ENCODE results near the gene SLC27A5.
"Not testable (repeated sequence)": the region's sequence is repeated elsewhere in the genome, so short reads cannot be mapped to it uniquely, and the experiment has no call there.

SLC27A5 gene

DNA sequence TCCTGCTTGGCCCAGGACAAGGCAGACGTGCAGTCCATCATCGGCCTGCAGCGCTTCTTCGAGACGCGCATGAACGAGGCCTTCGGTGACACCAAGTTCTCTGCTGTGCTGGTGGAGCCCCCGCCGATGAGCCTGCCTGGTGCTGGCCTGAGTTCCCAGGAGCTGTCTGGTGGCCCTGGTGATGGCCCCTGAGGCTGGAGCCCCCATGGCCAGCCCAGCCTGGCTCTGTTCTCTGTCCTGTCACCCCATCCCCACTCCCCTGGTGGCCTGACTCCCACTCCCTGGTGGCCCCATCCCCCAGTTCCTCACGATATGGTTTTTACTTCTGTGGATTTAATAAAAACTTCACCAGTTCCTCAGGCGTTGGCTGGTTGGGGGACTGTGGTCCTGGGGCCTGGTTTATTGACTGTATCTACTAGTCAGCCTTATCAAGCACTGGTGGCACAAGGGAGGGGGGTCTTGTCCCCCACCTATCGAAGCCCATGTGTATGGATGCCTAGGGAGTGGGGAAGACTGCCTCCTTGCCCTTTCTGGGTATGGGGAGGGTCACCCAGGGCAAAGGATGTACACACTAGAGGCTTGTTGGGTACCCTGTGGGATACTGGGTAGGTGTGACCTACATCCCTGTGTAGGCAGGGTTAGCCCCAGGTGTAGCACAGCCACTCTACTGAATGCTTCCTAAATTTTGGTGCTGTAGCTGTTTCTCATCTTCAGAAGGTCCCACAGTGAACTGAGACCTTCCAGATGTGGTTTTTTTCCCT lies 38.8 kb upstream of the SLC27A5 start:
- no peak for DNase-seq (ENCODE audit: low spot score)

GRCh38 chr19:58549664-58550361 lies 38.0 kb upstream of the SLC27A5 start:
- DNase-seq (ENCODE audit: low spot score), result no peak

DNA sequence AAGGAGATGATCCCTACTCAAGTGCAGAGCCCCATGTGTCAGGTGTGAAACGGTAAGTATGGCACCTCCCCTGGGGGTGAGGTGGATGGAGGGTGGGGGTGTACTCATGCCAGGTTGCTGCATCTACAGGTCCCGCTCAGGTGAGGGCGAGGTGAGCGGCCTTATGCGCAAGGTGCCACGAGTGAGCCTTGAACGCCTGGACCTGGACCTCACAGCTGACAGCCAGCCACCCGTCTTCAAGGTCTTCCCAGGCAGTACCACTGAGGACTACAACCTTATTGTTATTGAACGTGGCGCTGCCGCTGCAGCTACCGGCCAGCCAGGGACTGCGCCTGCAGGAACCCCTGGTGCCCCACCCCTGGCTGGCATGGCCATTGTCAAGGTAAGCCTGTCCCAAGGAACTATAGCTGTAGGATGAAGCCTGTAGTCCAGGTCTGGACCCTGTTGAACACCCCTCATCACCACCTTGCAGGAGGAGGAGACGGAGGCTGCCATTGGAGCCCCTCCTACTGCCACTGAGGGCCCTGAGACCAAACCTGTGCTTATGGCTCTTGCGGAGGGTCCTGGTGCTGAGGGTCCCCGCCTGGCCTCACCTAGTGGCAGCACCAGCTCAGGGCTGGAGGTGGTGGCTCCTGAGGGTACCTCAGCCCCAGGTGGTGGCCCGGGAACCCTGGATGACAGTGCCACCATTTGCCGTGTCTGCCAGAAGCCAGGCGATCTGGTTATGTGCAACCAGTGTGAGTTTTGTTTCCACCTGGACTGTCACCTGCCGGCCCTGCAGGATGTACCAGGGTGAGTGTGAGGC lies 37.3 kb upstream of the SLC27A5 start:
- DNase-seq (ENCODE audit: low spot score), result no peak

- DNase-seq (ENCODE audit: low spot score), result no peak
These were observed 35.8 kb upstream of the SLC27A5 start for GRCh38 chr19:58547323-58548312.

- no peak for DNase-seq (ENCODE audit: low spot score)
These were observed 34.3 kb upstream of the SLC27A5 start for GRCh38 chr19:58546019-58546530.

- DNase-seq (ENCODE audit: low spot score), result no peak
These were observed 33.7 kb upstream of the SLC27A5 start for GRCh38 chr19:58545286-58546018.

DNA sequence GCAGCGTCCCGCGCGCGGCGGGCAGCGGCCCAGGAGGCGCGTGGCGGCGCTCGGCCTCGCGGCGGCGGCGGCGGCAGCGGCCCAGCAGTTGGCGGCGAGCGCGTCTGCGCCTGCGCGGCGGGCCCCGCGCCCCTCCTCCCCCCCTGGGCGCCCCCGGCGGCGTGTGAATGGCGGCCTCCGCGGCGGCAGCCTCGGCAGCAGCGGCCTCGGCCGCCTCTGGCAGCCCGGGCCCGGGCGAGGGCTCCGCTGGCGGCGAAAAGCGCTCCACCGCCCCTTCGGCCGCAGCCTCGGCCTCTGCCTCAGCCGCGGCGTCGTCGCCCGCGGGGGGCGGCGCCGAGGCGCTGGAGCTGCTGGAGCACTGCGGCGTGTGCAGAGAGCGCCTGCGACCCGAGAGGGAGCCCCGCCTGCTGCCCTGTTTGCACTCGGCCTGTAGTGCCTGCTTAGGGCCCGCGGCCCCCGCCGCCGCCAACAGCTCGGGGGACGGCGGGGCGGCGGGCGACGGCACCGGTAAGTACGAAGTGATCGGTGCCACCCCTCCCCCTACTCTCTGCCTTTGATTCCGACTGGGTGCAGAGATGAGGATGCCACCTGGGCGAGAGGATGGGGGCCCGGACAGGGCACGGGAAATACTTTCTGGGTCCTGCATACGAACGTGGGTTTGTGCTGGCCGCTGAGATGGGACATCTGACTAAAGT lies 32.9 kb upstream of the SLC27A5 start:
- DNase-seq (ENCODE audit: low spot score), result peak; percentile 96

DNA sequence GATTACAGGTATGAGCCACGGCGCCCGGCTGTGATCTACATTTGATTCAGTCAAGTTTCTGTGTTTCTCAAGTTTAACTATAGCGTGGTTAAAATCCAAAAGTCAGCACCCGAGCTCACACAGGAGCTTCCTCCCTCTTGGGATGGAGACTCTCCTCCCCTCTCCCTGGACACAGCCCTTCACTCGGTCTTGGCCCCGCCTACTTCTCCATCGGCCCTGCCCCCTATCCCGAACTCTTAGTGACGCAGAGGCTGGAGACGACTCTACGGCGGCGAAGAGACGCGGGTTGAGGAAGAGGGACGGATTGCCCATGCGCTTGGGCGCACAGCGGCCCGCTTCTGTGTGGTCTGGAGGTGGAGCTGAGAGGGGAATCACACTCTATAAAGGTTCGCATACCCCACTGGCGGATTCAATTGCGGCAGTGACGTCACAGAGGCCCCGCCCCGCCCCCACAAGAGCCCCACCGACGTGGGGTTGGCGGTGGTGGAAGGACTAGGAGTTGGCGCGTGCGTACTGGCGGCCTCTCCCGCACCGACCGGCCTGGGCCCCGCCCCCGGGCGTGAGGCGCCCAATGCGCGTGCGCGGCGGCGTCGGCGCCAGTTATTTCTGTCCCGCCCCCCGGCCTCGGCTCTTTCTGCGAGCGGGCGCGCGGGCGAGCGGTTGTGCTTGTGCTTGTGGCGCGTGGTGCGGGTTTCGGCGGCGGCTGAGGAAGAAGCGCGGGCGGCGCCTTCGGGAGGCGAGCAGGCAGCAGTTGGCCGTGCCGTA lies 32.2 kb upstream of the SLC27A5 start, which contains the start of gene TRIM28:
TSS of gene TRIM28 (plus strand) at position 239 of the 765 bp plus-strand sequence. CDS start 694 bp downstream, outside the sequence.
- peak; percentile 100 for DNase-seq (ENCODE audit: low spot score)

DNA sequence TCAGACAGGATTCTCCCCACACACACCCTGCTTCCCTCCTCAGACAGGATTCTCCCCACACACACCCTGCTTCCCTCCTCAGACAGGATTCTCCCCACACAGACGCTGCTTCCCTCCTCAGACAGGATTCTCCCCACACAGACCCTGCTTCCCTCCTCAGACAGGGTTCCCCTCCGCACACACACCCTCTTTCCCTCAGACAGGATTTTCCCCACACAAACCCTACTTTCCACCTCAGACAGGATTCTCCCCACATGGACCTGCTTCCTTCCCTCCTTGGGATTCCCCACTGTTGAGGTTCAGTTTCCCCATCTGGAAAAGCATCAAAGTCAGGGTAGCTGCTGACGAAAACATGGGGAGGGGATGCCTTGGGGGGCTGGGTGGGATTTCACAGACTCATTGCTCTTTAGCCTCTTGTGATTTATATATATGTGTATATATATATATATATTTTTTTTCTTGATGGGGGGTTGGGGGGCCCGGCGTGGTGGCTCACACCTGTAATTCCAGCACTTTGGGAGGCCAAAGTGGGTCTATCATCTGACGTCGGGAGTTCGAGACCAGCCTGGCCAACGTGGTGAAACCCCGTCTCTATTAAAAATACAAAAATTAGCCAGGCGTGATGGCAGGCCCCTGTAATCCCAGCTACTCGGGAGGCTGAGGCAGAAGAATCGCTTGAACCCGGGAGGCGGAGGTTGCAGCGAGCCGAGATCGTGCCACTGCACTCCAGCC lies 31.0 kb upstream of the SLC27A5 start:
- not testable (repeated sequence) for DNase-seq (ENCODE audit: low spot score)

GRCh38 chr19:58539169-58539559 lies 27.4 kb upstream of the SLC27A5 start:
- not testable (repeated sequence) for DNase-seq (ENCODE audit: low spot score)

DNA sequence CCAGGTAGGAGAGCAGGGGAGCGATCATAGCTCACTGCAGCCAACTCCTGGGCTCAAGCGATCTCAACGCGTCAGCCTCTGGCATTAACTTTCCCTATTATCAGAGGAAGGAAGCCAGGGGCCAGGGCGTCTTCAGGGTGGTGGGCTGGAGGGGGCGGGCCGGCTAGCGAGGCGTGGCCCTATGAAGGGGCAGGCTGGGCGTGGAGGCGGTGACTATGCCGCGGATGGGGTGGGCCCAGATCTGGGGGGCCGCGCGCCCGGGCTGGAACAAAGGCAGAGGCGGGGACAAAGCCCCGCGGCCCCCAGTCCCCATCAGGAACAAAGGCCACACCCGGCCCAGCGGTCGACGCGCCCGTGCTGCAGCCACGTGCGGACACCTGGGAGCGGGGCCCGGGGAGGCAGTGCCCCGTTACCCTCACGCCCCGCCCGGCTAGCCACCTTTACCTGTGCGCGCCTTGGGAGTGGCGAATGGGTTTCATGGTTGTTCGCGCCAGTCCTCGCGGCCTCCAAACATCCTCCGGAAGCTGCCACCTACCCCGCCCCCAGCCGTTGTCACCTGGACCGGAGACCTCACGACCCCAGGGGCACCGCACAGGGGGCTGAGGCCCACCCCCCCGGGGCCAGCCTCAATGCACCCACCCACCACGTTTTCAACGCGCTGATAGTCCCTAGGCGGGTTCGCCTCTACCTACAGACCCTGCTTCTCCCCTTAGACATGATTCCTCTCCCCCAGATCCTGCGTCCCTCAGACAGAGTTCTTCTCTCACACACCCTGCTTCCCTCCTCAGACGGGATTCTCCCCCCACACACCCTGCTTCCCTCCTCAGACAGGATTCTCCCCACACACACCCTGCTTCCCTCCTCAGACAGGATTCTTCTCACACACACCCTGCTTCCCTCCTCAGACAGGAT lies 26.7 kb upstream of the SLC27A5 start:
- no peak for DNase-seq (ENCODE audit: low spot score)

DNA sequence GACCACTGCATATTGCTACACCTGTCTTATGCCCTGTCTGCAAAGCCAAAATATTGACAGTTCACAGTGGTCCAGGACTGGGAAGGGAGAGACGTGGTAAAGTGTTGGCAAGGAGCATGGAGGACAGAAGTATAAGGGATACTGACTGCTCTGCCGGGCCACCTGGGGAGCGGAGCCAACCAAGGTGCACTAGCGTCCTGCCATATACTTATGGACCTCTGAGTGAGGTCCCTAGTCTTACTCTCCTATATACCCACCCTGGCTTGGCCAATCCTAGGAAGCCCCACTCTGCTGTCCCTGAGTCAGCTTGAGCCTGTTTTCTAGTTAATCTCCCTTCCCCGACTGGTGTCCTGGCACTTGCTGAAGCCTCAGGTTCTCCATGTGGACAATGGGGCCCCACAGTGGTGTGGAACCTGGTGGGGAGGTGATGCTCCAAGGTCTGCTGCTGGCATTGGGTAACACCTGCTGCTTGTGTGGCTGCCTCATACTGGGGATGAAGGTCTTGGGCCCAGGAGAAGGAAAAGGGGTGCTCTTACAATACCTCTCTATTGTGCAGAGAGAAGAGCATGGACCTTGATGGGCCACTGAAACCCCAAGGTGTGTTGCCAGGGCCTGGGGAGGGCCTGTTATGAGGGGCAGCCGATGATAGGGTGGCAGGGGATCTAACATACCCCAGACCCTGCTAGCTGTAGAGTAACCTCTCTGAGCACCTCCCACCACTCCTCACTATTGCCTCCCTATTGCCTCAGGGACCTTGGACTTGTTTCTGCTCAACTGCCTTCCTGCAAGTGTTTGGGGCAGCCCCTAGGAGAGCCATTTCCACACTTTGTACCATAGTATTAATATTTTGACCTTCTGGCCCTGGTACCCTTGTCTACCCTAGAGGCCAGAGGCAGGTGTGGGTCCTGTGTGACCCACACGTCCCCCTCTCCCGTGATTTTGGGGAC lies 25.3 kb upstream of the SLC27A5 start:
- DNase-seq (ENCODE audit: low spot score), result no peak

GRCh38 chr19:58535857-58536256 lies 24.1 kb upstream of the SLC27A5 start:
- no peak for DNase-seq (ENCODE audit: low spot score)

DNA sequence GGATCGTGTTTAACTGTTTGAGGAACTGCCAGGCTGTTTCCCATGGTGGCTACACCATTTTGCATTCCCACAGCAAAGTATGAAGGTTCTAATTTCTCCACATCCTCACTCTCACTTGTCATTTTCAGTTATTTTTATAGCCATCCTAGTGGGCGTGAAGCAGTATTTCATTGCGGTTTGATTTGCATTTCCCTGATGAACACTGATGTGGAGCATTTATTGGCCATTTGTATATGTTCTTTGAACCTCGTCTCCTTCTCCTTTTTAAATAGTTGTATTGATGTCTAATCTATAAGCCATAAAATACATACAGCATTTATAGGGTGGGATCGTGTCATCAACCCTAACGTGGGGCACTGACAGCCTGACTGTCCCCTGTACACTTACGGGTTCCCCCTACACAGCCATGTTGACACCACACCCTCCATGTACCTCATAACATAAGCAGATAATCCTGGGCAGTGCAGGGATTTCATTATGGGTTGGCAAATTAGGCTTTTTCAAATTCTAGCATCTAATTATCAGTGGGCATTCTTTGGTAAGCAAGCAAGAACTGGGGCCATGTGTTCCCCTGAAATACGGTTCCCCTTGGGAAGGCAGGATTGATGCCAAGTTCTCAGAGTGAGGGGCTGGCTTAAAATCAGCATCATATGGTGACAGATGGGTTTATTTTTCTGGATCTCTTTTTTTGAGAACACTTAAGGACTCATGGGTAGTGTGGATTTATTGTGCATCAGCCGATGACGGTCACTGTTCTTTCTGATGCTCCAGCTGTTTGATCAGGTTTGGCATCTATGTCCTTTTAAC lies 19.4 kb upstream of the SLC27A5 start:
- no peak for DNase-seq (ENCODE audit: low spot score)

DNA sequence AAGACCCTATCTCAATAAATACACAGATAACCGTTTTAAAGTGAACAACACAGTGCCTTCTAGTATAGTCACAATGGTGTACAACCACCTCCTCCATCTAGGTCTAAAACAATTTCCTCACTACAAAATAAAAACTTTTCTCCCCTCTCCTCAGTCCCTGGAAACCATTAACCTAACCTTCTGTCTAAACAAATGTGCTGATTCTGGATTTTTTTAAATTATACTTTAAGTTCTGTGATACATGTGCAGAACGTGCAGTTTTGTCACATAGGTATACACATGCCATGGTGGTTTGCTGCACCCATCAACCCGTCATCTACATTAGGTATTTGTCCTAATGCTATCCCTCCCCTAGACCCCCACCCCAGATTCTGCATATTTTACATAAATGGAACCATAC lies 17.6 kb upstream of the SLC27A5 start:
- no peak for DNase-seq (ENCODE audit: low spot score)

All from D341Med (cell line).